C4-2B (cell line): ENCODE results near the gene C2CD3.

Source experiments
- ZFX ChIP-seq: fragments of 450-650 bp; IDR thresholded peaks from 2 replicates; pipeline ENCODE4 v1.6.1; 2017
- TF ChIP-seq, protein P1 (sequence below): fragments of 450-650 bp; conservative IDR thresholded peaks from 2 replicates; pipeline ENCODE4 v1.5.1; 2017; ENCODE audit warnings: mild to moderate bottlenecking

GRCh38 chr11:74023276-74023675 is 147.5 kb downstream of the C2CD3 start:
- TF ChIP-seq, protein P1, sequence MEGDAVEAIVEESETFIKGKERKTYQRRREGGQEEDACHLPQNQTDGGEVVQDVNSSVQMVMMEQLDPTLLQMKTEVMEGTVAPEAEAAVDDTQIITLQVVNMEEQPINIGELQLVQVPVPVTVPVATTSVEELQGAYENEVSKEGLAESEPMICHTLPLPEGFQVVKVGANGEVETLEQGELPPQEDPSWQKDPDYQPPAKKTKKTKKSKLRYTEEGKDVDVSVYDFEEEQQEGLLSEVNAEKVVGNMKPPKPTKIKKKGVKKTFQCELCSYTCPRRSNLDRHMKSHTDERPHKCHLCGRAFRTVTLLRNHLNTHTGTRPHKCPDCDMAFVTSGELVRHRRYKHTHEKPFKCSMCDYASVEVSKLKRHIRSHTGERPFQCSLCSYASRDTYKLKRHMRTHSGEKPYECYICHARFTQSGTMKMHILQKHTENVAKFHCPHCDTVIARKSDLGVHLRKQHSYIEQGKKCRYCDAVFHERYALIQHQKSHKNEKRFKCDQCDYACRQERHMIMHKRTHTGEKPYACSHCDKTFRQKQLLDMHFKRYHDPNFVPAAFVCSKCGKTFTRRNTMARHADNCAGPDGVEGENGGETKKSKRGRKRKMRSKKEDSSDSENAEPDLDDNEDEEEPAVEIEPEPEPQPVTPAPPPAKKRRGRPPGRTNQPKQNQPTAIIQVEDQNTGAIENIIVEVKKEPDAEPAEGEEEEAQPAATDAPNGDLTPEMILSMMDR, result no peak
- no peak for TF ChIP-seq ZFX
